Fibroblast of lung (primary cell): ENCODE results near the gene FSTL4. TPM values are rescaled to one million over a fixed set of nuclear protein-coding genes. Genes with fewer than 3 reads are reported as not detected.
A peak's percentile ranks its signal among the peaks of the same experiment; 100 is the strongest.
"Not testable (repeated sequence)": the region's sequence is repeated elsewhere in the genome, so short reads cannot be mapped to it uniquely, and the experiment has no call there.

Source experiments
- DNase-seq, 2 donors: peaks; one replicate each; pipeline versions ENCODE4 v3.0.0 to v3.0.0-alpha.2; 2010; ENCODE audit warnings: low read depth in 2 of 2
- H2AFZ ChIP-seq: 2 replicates; pipeline ENCODE4 v1.5.1; 2012; ENCODE audit warnings: low read length, control low read depth, inconsistent platforms
- H3K27ac ChIP-seq: 2 replicates; pipeline ENCODE4 v1.5.1; 2011; ENCODE audit warnings: low read length, control low read depth; ENCODE audit not compliant: insufficient read depth
- H3K27me3 ChIP-seq: 2 replicates; pipeline ENCODE4 v1.5.1; 2011; ENCODE audit warnings: mild to moderate bottlenecking, low read length; ENCODE audit not compliant: control insufficient read depth, insufficient read depth
- H3K36me3 ChIP-seq: 2 replicates; pipeline ENCODE4 v1.5.1; 2011; ENCODE audit warnings: low read length; ENCODE audit not compliant: control insufficient read depth, insufficient read depth
- H3K4me1 ChIP-seq: 2 replicates; pipeline ENCODE4 v1.5.1; 2011; ENCODE audit warnings: low read length; ENCODE audit not compliant: control insufficient read depth, insufficient read depth; ENCODE audit errors: extremely low read depth
- H3K4me2 ChIP-seq: 2 replicates; pipeline ENCODE4 v1.5.1; 2011; ENCODE audit warnings: low read length, control low read depth; ENCODE audit not compliant: insufficient read depth; ENCODE audit errors: extremely low read depth
- H3K4me3 ChIP-seq, 4 experiments: fragments of 200-600 bp in 1 of 4; sonication (generic) in 1 of 4; replicated peaks in 1 of 4; 2 replicates each; pipeline ENCODE4 v1.5.1; 2011 to 2016; ENCODE audit warnings: low read length in 4 of 4, low read depth in 3 of 4, mild to moderate bottlenecking in 3 of 4, control low read depth in 2 of 4, inconsistent platforms in 1 of 4, mixed read lengths in 1 of 4; ENCODE audit not compliant: insufficient read depth in 1 of 4; ENCODE audit errors: control extremely low read depth in 1 of 4
- H3K79me2 ChIP-seq: 2 replicates; pipeline ENCODE4 v1.5.1; 2012; ENCODE audit warnings: mild to moderate bottlenecking, low read length, inconsistent platforms; ENCODE audit not compliant: control insufficient read depth, insufficient read depth
- H3K9ac ChIP-seq: 2 replicates; pipeline ENCODE4 v1.5.1; 2011; ENCODE audit warnings: mild to moderate bottlenecking, low read length, control low read depth; ENCODE audit not compliant: insufficient read depth
- H3K9me3 ChIP-seq: 2 replicates; pipeline ENCODE4 v1.5.1; 2012; ENCODE audit warnings: low read depth, low read length; ENCODE audit not compliant: control insufficient read depth, insufficient read depth
- H4K20me1 ChIP-seq: 2 replicates; pipeline ENCODE4 v1.5.1; 2011; ENCODE audit warnings: low read length; ENCODE audit not compliant: control insufficient read depth, insufficient read depth; ENCODE audit errors: extremely low read depth
- CTCF ChIP-seq, 2 donors: IDR thresholded peaks in 1 of 2; conservative IDR thresholded peaks in 1 of 2; 1 replicate in 1 of 2; 2 replicates in 1 of 2; pipeline ENCODE4 v1.5.1; 2011 to 2012; ENCODE audit warnings: low read length in 2 of 2, control low read depth in 1 of 2, inconsistent platforms in 1 of 2, low read depth in 1 of 2, mild to moderate bottlenecking in 1 of 2
- EZH2 ChIP-seq: IDR thresholded peaks from 2 replicates; pipeline ENCODE4 v1.5.1; 2012; ENCODE audit warnings: low read length, control low read depth, mild to moderate bottlenecking; ENCODE audit errors: missing control alignments
- polyA plus RNA-seq, 2 donors: library from polyadenylated mRNA; depleted of rRNA in 1 of 2; stranded (reverse) in 1 of 2; unstranded in 1 of 2; fragments of >200 nt; gene quantifications; 2 replicates each; pipeline ENCODE4 v1.2.1, GENCODE V29; 2011 to 2012; ENCODE audit warnings: missing spikeins in 1 of 2
- total RNA-seq: library from RNA; depleted of rRNA; stranded (reverse); fragments of >200 nt; gene quantifications from 2 replicates; pipeline ENCODE4 v1.2.1, GENCODE V29; 2014

Gene FSTL4
- total and polyA plus RNA-seq, 2 donors (not counting 1 experiment from before 2014, with no cell fraction given): 0.17 to 0.33 TPM

GRCh38 chr5:133220851-133221674, 391.3 kb downstream of the FSTL4 start:
- H3K4me2 ChIP-seq: no peak overlapping the region
- no peaks in the 10 kb centered on the region for H3K36me3 ChIP-seq
- no peak overlapping the region for H2AFZ ChIP-seq
- peaks cover 6% of the 10 kb centered on the region for H3K4me1 ChIP-seq
- H3K27ac ChIP-seq: peak overlapping the region; percentile 72
- H3K4me3 ChIP-seq: no peak overlapping the region
- H4K20me1 ChIP-seq: no peaks in the 10 kb centered on the region
- H3K9me3 ChIP-seq: no peaks in the 10 kb centered on the region
- peak; percentile 42 to 77 for DNase-seq
- no peaks in the 10 kb centered on the region for H3K27me3 ChIP-seq
- no peak overlapping the region for H3K9ac ChIP-seq
- TF ChIP-seq CTCF (conservative IDR thresholded peaks at IDR 0.05 in 1 of 2, IDR thresholded peaks at IDR 0.05 in 1 of 2; ENCODE audit: low read depth in 1 of 2, low read length in 2 of 2) (no peak), EZH2 (no peak)
- H3K79me2 ChIP-seq: no peaks in the 10 kb centered on the region

- TF ChIP-seq EZH2: no peak
- no peak for TF ChIP-seq CTCF (conservative IDR thresholded peaks at IDR 0.05 in 1 of 2, IDR thresholded peaks at IDR 0.05 in 1 of 2; ENCODE audit: low read depth in 1 of 2, low read length in 2 of 2)
Observed at GRCh38 chr5:133219296-133219695, 393.0 kb downstream of the FSTL4 start.

GRCh38 chr5:133216138-133216537, 396.2 kb downstream of the FSTL4 start:
- not testable (repeated sequence) for H3K9ac ChIP-seq, H3K27ac ChIP-seq, H3K36me3 ChIP-seq, H2AFZ ChIP-seq, H3K27me3 ChIP-seq, H3K9me3 ChIP-seq, H3K4me3 ChIP-seq, H3K79me2 ChIP-seq, H3K4me2 ChIP-seq, H4K20me1 ChIP-seq, H3K4me1 ChIP-seq
- DNase-seq: peak in 1 of 2 donors; percentile 27

More at GRCh38 chr5:133219296-133219695, 393.0 kb downstream of the FSTL4 start:
- Histone ChIP-seq H3K4me2 (no peak overlapping the region), H3K4me1 (peaks cover 4% of the 10 kb centered on the region), H3K9ac (no peak overlapping the region), H3K27me3 (no peaks in the 10 kb centered on the region), H3K36me3 (no peaks in the 10 kb centered on the region), H2AFZ (no peak overlapping the region), H4K20me1 (no peaks in the 10 kb centered on the region), H3K9me3 (no peaks in the 10 kb centered on the region), H3K79me2 (no peaks in the 10 kb centered on the region), H3K4me3 (no peak overlapping the region), H3K27ac (no peak overlapping the region)
- no peak for DNase-seq
